Neural cell (in vitro differentiated cells): ENCODE data around the gene TTN. TPM values are rescaled to one million over a fixed set of nuclear protein-coding genes. Genes with fewer than 3 reads are reported as not detected.

Source experiments
- H2AFZ ChIP-seq: fragments of 200-600, 300-800 bp; sonication (generic), shearing (Covaris generic); 2 replicates; pipeline ENCODE4 v1.6.0; 2014; ENCODE audit warnings: low read depth, mild to moderate bottlenecking, antibody characterized with exemption, low read length, moderate library complexity
- H3F3A ChIP-seq: fragments of 200-600 bp; shearing (Covaris generic); 2 replicates; pipeline ENCODE4 v1.6.1; 2016; ENCODE audit warnings: mild to moderate bottlenecking, moderate library complexity, mixed read lengths, antibody characterized with exemption, low read length; ENCODE audit not compliant: insufficient read depth, poor library complexity, severe bottlenecking
- H3K27ac ChIP-seq: fragments of 200-600, 300-800 bp; sonication (generic), shearing (Covaris generic); 2 replicates; pipeline ENCODE4 v1.5.1; 2014; ENCODE audit warnings: mild to moderate bottlenecking, low read length, moderate library complexity
- H3K27me3 ChIP-seq: fragments of 300-800, 200-600 bp; sonication (generic), shearing (Covaris generic); 2 replicates; pipeline ENCODE4 v1.6.0; 2014; ENCODE audit warnings: mild to moderate bottlenecking, low read depth, low read length, moderate library complexity; ENCODE audit not compliant: insufficient read depth
- H3K36me3 ChIP-seq: fragments of 300-800, 200-600 bp; sonication (generic), shearing (Covaris generic); 2 replicates; pipeline ENCODE4 v1.5.1; 2014; ENCODE audit warnings: mild to moderate bottlenecking, antibody characterized with exemption, low read length, moderate library complexity; ENCODE audit not compliant: insufficient read depth
- H3K4me2 ChIP-seq: fragments of 300-800, 200-600 bp; sonication (generic), shearing (Covaris generic); 2 replicates; pipeline ENCODE4 v1.6.0; 2014; ENCODE audit warnings: mild to moderate bottlenecking, low read length
- H3K4me3 ChIP-seq: fragments of 300-800, 200-600 bp; sonication (generic), shearing (Covaris generic); 2 replicates; pipeline ENCODE4 v1.5.1; 2014; ENCODE audit warnings: mild to moderate bottlenecking, low read length, moderate library complexity
- H3K79me2 ChIP-seq: fragments of 200-600 bp; shearing (Covaris generic); replicated peaks from 2 replicates; pipeline ENCODE4 v1.6.0; 2014; ENCODE audit warnings: mild to moderate bottlenecking, low read length, moderate library complexity; ENCODE audit not compliant: insufficient read depth
- H3K9ac ChIP-seq: fragments of 300-800, 200-600 bp; sonication (generic), shearing (Covaris generic); 2 replicates; pipeline ENCODE4 v1.6.1; 2016; ENCODE audit warnings: mild to moderate bottlenecking, low read length, mixed read lengths
- H3K9me2 ChIP-seq: fragments of 200-600 bp; shearing (Covaris generic); 2 replicates; pipeline ENCODE4 v1.6.1; 2016; ENCODE audit warnings: mild to moderate bottlenecking, low read length, mixed read lengths; ENCODE audit not compliant: insufficient read depth
- H3K9me3 ChIP-seq: fragments of 200-600, 300-800 bp; sonication (generic), shearing (Covaris generic); 2 replicates; pipeline ENCODE4 v1.6.1; 2016; ENCODE audit warnings: mild to moderate bottlenecking, mixed run types, low read length, moderate library complexity, mixed read lengths
- H4K20me1 ChIP-seq: fragments of 200-600 bp; shearing (Covaris generic); 2 replicates; pipeline ENCODE4 v1.6.1; 2016; ENCODE audit warnings: mild to moderate bottlenecking, mixed run types; ENCODE audit not compliant: insufficient read depth
- EP300 ChIP-seq: fragments of 450-650 bp; conservative IDR thresholded peaks from 2 replicates; pipeline ENCODE4 v1.6.1; 2014; ENCODE audit warnings: antibody characterized with exemption, mild to moderate bottlenecking, moderate library complexity; ENCODE audit not compliant: poor library complexity, severe bottlenecking
- EZH2 ChIP-seq: fragments of 200-600, 300-800 bp; shearing (Covaris generic), sonication (generic); IDR thresholded peaks from 2 replicates; pipeline ENCODE4 v1.6.1; 2014; ENCODE audit warnings: antibody characterized with exemption, low read length, borderline replicate concordance, mild to moderate bottlenecking; ENCODE audit not compliant: insufficient read depth, poor library complexity, severe bottlenecking
- MXI1 ChIP-seq: fragments of 450-650 bp; conservative IDR thresholded peaks from 2 replicates; pipeline ENCODE4 v1.6.1; 2014; ENCODE audit warnings: antibody characterized with exemption, mild to moderate bottlenecking; ENCODE audit not compliant: poor library complexity, severe bottlenecking
- POLR2AphosphoS5 ChIP-seq: IDR thresholded peaks from 2 replicates; pipeline ENCODE4 v1.6.1; 2012
- RAD21 ChIP-seq: fragments of 450-650 bp; conservative IDR thresholded peaks from 2 replicates; pipeline ENCODE4 v1.6.1; 2014; ENCODE audit warnings: antibody characterized with exemption, mild to moderate bottlenecking, moderate library complexity
- SMC3 ChIP-seq: fragments of 450-650 bp; conservative IDR thresholded peaks from 2 replicates; pipeline ENCODE4 v1.6.1; 2014; ENCODE audit warnings: antibody characterized with exemption, mild to moderate bottlenecking, moderate library complexity; ENCODE audit not compliant: poor library complexity
- TAF1 ChIP-seq: IDR thresholded peaks from 2 replicates; pipeline ENCODE4 v1.6.1; 2012; ENCODE audit warnings: low read depth
- polyA plus RNA-seq: library from polyadenylated mRNA; depleted of rRNA; stranded (reverse); fragments of >200 nt; gene quantifications from 2 replicates; pipeline ENCODE4 v1.2.3, GENCODE V29; 2014
- TF ChIP-seq, protein P1 (sequence below): fragments of 450-650 bp; IDR thresholded peaks from 2 replicates; pipeline ENCODE4 v1.5.1; 2014; ENCODE audit warnings: antibody characterized with exemption, mild to moderate bottlenecking, moderate library complexity; ENCODE audit not compliant: poor library complexity, severe bottlenecking
- TF ChIP-seq, protein P2 (sequence below): IDR thresholded peaks from 2 replicates; pipeline ENCODE4 v1.6.1; 2012; ENCODE audit warnings: borderline replicate concordance

Gene TTN
- polyA plus RNA-seq, 1 donor from 2014 or later, result 0.10 TPM

DNA sequence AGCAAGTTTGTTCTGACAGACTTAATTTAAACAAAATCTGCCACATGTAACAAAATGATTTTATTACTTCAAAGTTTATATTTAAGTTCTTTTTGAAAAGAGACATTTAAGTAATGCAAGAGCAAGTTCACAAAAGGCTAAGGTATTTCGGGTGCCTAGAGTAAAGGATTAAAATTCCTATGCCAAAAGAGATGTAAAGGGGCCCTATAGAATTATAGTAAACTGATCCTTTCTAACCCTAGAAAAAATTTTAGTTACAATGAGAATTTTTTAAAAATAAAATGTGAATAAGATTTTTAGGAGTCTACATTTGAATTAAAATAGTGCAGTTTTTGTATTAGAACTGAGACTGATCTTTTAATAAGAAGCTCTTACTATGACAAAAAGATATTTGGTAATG, 179.8 kb downstream of the TTN start:
- no peak overlapping the region for H3K27ac ChIP-seq
- H4K20me1 ChIP-seq, result no peaks in the 10 kb centered on the region
- no peak overlapping the region for H3K9ac ChIP-seq
- no peaks in the 10 kb centered on the region for H3K79me2 ChIP-seq
- no peaks in the 10 kb centered on the region for H3K36me3 ChIP-seq
- H3K9me2 ChIP-seq, result no peaks in the 10 kb centered on the region
- H2AFZ ChIP-seq, result no peak overlapping the region
- H3K9me3 ChIP-seq, result no peaks in the 10 kb centered on the region
- H3K27me3 ChIP-seq, result no peaks in the 10 kb centered on the region
- H3K4me2 ChIP-seq, result no peak overlapping the region
- H3K4me3 ChIP-seq, result no peak overlapping the region
- no peaks in the 10 kb centered on the region for H3F3A ChIP-seq
- TF ChIP-seq EP300 (no peak), RAD21 (no peak), POLR2AphosphoS5 (no peak), MXI1 (no peak), SMC3 (no peak), TAF1 (no peak), EZH2 (no peak)
- TF ChIP-seq, protein P1, sequence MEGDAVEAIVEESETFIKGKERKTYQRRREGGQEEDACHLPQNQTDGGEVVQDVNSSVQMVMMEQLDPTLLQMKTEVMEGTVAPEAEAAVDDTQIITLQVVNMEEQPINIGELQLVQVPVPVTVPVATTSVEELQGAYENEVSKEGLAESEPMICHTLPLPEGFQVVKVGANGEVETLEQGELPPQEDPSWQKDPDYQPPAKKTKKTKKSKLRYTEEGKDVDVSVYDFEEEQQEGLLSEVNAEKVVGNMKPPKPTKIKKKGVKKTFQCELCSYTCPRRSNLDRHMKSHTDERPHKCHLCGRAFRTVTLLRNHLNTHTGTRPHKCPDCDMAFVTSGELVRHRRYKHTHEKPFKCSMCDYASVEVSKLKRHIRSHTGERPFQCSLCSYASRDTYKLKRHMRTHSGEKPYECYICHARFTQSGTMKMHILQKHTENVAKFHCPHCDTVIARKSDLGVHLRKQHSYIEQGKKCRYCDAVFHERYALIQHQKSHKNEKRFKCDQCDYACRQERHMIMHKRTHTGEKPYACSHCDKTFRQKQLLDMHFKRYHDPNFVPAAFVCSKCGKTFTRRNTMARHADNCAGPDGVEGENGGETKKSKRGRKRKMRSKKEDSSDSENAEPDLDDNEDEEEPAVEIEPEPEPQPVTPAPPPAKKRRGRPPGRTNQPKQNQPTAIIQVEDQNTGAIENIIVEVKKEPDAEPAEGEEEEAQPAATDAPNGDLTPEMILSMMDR, result no peak
- TF ChIP-seq, protein P2, sequence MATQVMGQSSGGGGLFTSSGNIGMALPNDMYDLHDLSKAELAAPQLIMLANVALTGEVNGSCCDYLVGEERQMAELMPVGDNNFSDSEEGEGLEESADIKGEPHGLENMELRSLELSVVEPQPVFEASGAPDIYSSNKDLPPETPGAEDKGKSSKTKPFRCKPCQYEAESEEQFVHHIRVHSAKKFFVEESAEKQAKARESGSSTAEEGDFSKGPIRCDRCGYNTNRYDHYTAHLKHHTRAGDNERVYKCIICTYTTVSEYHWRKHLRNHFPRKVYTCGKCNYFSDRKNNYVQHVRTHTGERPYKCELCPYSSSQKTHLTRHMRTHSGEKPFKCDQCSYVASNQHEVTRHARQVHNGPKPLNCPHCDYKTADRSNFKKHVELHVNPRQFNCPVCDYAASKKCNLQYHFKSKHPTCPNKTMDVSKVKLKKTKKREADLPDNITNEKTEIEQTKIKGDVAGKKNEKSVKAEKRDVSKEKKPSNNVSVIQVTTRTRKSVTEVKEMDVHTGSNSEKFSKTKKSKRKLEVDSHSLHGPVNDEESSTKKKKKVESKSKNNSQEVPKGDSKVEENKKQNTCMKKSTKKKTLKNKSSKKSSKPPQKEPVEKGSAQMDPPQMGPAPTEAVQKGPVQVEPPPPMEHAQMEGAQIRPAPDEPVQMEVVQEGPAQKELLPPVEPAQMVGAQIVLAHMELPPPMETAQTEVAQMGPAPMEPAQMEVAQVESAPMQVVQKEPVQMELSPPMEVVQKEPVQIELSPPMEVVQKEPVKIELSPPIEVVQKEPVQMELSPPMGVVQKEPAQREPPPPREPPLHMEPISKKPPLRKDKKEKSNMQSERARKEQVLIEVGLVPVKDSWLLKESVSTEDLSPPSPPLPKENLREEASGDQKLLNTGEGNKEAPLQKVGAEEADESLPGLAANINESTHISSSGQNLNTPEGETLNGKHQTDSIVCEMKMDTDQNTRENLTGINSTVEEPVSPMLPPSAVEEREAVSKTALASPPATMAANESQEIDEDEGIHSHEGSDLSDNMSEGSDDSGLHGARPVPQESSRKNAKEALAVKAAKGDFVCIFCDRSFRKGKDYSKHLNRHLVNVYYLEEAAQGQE, result no peak

DNA sequence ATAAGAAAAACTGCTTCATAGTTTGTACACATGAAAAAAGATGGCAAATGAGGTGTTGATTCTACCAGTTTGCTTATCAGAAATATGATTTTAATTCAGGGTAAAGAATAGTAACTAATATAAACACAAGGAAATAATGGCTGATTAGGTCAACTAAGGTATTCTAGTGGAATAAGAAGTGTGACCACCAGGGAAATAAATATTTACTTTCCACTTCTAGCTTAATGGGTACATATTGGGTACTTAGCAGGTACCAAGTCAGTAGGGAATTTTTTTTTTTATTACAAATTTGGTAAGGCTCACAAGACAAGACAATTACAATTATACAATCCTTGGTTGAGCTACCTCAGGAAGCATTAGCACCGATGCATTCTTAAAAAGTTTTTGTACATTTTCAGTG, 191.3 kb downstream of the TTN start:
- Histone ChIP-seq H4K20me1 (no peaks in the 10 kb centered on the region), H3F3A (no peaks in the 10 kb centered on the region), H3K4me3 (no peak overlapping the region), H3K9me2 (no peaks in the 10 kb centered on the region), H3K9me3 (no peaks in the 10 kb centered on the region), H2AFZ (no peak overlapping the region), H3K4me2 (no peak overlapping the region), H3K36me3 (peaks cover 5% of the 10 kb centered on the region), H3K27ac (no peak overlapping the region), H3K9ac (no peak overlapping the region), H3K79me2 (no peaks in the 10 kb centered on the region), H3K27me3 (no peaks in the 10 kb centered on the region)
- TF ChIP-seq TAF1 (no peak), MXI1 (no peak), RAD21 (no peak), POLR2AphosphoS5 (no peak), EZH2 (no peak), SMC3 (no peak), EP300 (no peak)
- TF ChIP-seq, protein P1, result no peak
- TF ChIP-seq, protein P2, result no peak
